ENCODE results near the gene ECD. TPM values are rescaled to one million over a fixed set of nuclear protein-coding genes. Genes with fewer than 3 reads are reported as not detected.
A peak's percentile ranks its signal among the peaks of the same experiment; 100 is the strongest.

ECD gene
- total RNA-seq, 1 donor = 33.2 TPM

DNA sequence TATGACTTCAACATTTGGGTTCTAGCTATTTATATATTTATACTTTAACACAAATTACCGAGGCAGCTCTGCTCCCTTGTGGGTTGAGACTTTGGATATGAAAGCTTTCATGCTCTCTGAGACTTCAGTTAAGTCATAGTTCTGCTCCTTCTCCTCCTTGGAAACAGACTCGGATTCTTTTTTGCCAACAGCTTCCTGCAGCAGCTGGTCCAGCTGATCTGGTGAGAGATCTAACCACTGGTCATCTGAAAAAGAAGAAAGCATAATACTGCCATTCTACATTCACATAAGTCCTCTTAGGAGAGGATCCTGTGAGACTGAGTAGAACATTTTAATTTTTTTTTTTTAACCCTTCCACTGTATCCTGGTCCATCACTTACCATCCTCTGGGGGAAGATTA, 28.6 kb downstream of the ECD start:
- TF ChIP-seq, protein P1, sequence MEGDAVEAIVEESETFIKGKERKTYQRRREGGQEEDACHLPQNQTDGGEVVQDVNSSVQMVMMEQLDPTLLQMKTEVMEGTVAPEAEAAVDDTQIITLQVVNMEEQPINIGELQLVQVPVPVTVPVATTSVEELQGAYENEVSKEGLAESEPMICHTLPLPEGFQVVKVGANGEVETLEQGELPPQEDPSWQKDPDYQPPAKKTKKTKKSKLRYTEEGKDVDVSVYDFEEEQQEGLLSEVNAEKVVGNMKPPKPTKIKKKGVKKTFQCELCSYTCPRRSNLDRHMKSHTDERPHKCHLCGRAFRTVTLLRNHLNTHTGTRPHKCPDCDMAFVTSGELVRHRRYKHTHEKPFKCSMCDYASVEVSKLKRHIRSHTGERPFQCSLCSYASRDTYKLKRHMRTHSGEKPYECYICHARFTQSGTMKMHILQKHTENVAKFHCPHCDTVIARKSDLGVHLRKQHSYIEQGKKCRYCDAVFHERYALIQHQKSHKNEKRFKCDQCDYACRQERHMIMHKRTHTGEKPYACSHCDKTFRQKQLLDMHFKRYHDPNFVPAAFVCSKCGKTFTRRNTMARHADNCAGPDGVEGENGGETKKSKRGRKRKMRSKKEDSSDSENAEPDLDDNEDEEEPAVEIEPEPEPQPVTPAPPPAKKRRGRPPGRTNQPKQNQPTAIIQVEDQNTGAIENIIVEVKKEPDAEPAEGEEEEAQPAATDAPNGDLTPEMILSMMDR (IDR thresholded peaks at IDR 0.05; ENCODE audit: insufficient read depth, low read depth, low read length) = no peak
- H3K4me3 ChIP-seq (ENCODE audit: low read depth, low read length) = no peak overlapping the region
- no peak for DNase-seq (ENCODE audit: low read depth)

DNA sequence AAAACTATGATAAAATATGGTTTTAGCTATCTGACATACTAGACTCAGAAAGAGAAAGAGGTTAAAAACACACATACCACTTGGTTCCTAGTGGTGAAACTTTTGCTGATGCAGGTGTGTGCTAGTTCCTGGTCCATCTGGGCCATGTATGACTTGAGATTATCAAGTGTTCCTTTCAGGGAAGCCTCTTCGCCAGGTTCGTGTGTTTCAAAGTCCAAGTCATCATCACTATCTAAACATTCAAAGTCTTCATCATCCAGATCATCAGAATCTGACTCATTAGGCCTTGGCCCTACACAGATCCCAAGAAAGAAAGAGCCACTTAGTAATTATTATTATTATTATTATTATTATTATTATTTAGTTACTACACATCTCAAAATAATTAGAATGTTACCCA, 31.2 kb downstream of the ECD start:
- TF ChIP-seq, protein P1 (IDR thresholded peaks at IDR 0.05; ENCODE audit: insufficient read depth, low read depth, low read length) = no peak
- DNase-seq (ENCODE audit: low read depth) = no peak

DNA sequence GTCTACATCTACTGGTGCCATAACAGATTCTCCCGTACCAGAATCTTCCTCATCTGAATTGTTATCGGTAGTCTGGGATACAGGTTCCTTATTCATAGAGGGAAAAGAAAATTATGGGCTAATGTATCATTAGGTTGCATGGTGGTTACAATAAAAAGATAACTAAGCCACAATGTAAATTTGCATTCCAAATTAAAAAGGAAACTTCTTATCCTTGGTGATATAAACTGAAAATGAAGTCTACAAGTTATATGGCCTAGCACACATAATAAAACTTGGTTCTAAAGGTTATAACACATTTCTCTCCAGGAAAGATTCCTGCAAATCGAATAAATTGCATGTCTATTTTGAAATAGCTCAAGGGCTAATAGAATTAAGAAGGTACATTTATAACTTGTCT, 33.1 kb downstream of the ECD start:
- no peak overlapping the region for H3K4me3 ChIP-seq (ENCODE audit: low read depth, low read length)
- no peak for DNase-seq (ENCODE audit: low read depth)
- TF ChIP-seq, protein P1 (IDR thresholded peaks at IDR 0.05; ENCODE audit: insufficient read depth, low read depth, low read length) = no peak

More for the DNA sequence above, 31.2 kb downstream of the ECD start:
- H3K4me3 ChIP-seq (ENCODE audit: low read depth, low read length) = no peak overlapping the region

DNA sequence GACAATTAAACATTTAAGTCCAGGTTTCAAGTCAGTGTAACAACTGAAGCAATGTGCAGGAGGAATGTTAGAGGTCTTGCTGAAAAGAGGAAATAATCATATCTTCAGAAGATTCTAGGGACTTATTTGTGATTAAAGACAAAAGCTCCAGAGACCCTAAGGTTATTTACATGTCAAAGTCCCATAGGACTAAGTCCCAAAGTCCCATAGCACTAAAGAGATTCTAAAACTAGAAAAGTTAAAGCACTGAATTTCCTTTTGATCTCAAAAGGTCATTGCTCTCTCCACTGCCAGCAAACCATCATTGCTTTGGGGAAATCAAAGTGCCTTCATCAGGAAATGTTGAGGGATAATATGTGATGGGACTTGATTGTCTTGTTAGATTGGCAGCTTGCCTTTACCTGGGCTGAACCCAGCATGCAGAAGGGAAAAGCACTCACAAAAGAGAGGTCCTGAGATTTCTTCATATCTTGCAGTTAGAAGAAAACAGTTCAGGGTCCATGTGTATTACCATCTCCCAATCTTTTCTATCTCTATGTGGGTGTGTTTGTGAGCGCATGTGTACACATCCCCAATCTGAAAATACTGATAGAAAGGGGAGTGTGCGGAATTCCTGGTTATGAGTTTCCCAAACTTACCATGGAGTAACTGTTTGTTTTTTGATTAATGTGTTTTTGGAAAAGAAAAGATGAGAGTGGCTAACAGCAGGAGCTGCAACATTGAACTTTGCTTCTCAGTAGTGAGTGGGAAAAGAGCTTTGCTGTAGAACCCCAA, 35.7 kb downstream of the ECD start:
- H3K4me3 ChIP-seq (ENCODE audit: low read depth, low read length) = no peak overlapping the region
- DNase-seq (ENCODE audit: low read depth) = no peak
- TF ChIP-seq, protein P1 (IDR thresholded peaks at IDR 0.05; ENCODE audit: insufficient read depth, low read depth, low read length) = no peak

DNA sequence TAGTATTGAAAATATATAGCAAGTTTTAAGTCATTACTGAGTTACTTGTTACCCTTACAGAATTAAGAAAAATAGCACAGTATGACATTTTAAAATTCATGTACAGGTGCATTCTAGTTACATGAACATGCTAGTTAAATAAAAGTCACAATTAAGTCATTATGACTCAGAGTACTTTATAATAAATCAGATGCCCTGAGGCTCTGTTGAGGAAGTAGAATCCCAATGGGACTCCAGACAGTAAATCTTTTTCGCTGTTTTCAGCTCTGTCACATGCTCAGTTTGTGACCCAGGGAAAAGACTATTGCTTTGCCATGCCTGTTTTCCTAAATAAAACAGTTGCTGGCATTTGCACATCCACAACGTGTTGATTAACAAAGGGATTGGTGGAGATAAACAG, 36.5 kb downstream of the ECD start:
- TF ChIP-seq, protein P1 (IDR thresholded peaks at IDR 0.05; ENCODE audit: insufficient read depth, low read depth, low read length) = no peak
- no peak overlapping the region for H3K4me3 ChIP-seq (ENCODE audit: low read depth, low read length)
- DNase-seq (ENCODE audit: low read depth) = peak; percentile 59

DNA sequence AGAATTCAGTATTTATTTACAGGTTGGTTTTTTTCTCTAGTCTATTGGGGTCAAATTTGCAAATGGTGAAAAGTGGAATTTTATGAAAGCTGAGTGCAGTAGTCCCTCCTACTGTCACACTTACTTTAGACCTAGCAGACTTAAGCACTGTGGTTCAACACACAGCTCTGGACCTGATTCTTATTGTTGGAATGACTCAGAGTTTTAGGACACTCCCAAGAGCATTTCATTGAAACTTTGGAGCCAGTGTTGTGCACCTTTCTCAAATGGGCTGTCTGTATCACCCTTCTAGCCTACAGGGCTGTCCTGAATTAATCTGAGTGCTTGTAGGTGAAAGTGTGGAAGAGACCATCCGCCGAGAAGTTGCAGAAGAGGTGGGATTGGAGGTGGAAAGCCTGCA, 41.5 kb downstream of the ECD start:
- DNase-seq (ENCODE audit: low read depth) = no peak
- TF ChIP-seq, protein P1 (IDR thresholded peaks at IDR 0.05; ENCODE audit: insufficient read depth, low read depth, low read length) = no peak
- no peak overlapping the region for H3K4me3 ChIP-seq (ENCODE audit: low read depth, low read length)

DNA sequence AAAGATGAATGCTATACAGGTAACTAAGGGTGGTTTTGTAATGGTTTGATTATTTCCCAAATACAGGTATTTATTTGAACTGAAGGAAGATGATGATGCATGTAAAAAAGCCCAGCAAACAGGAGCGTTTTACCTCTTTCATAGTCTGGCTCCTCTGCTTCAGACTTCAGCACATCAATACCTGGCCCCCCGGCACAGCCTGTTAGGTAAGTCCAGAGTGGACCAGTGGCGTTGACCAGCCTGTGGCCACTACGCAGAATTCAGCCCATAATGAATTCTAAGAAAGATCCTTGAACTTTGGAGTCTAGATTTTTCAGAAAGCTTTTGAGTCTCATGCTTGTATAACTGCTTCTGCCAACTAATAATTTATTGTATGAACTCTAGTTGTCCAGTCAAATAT, 47.9 kb downstream of the ECD start:
- no peak overlapping the region for H3K4me3 ChIP-seq (ENCODE audit: low read depth, low read length)
- TF ChIP-seq, protein P1 (IDR thresholded peaks at IDR 0.05; ENCODE audit: insufficient read depth, low read depth, low read length) = no peak
- no peak for DNase-seq (ENCODE audit: low read depth)

Data from fibroblast of villous mesenchyme (primary cell).